H1 (cell line): ENCODE data around the gene PGM3.

Experiments
- CTCF ChIP-seq, 3 experiments: IDR thresholded peaks; 1 replicate in 2 of 3; 2 replicates in 1 of 3; pipeline versions ENCODE4 v1.5.1 to v1.6.1; 2011; ENCODE audit warnings: low read length in 3 of 3, mild to moderate bottlenecking in 3 of 3, inconsistent platforms in 2 of 3, low read depth in 1 of 3, moderate library complexity in 1 of 3; ENCODE audit not compliant: insufficient read depth in 1 of 3; ENCODE audit errors: control extremely low read depth in 1 of 3
- EGR1 ChIP-seq: IDR thresholded peaks from 2 replicates; pipeline ENCODE4 v1.6.1; 2011; ENCODE audit warnings: low read depth, low read length, borderline replicate concordance
- EP300 ChIP-seq, 2 experiments: IDR thresholded peaks; 1 replicate in 1 of 2; 2 replicates in 1 of 2; pipeline ENCODE4 v1.6.1; 2011 to 2012; ENCODE audit warnings: low read depth in 2 of 2, low read length in 2 of 2, mild to moderate bottlenecking in 2 of 2, borderline replicate concordance in 1 of 2, inconsistent platforms in 1 of 2, moderate library complexity in 1 of 2
- JUN ChIP-seq: IDR thresholded peaks from 2 replicates; pipeline ENCODE4 v1.6.1; 2011; ENCODE audit warnings: low read depth, mild to moderate bottlenecking, improper control_type of control experiment, low read length
- POU5F1 ChIP-seq: IDR thresholded peaks from 2 replicates; pipeline ENCODE4 v1.6.1; 2011; ENCODE audit warnings: low read depth, mild to moderate bottlenecking, low read length, moderate library complexity
- RNF2 ChIP-seq: fragments of 200-900, 300-1000 bp; sonication (generic); IDR thresholded peaks from 2 replicates; pipeline ENCODE4 v1.7.1; 2016; ENCODE audit warnings: borderline replicate concordance, low read depth, mild to moderate bottlenecking, antibody characterized with exemption, low read length; ENCODE audit not compliant: poor library complexity, severe bottlenecking; ENCODE audit errors: missing control alignments
- SP1 ChIP-seq: IDR thresholded peaks from 2 replicates; pipeline ENCODE4 v1.6.1; 2011; ENCODE audit warnings: low read depth, low read length
- TAF1 ChIP-seq: IDR thresholded peaks from 2 replicates; pipeline ENCODE4 v1.6.1; 2011; ENCODE audit warnings: mild to moderate bottlenecking, low read depth, low read length

GRCh38 chr6:83168556-83168955 lies 24.5 kb downstream of the PGM3 start:
- TF ChIP-seq TAF1 (no peak), EP300 (IDR thresholded peaks at IDR 0.05; ENCODE audit: borderline replicate concordance in 1 of 2, low read depth in 2 of 2, low read length in 2 of 2) (no peak), CTCF (IDR thresholded peaks at IDR 0.05; ENCODE audit: control extremely low read depth in 1 of 3, insufficient read depth in 1 of 3, low read depth in 1 of 3, low read length in 3 of 3) (no peak), POU5F1 (no peak), SP1 (no peak), JUN (no peak), EGR1 (no peak), RNF2 (no peak)
